Right lobe of liver (tissue), 6 donors: ENCODE data around the gene URAD. TPM values are rescaled to one million over a fixed set of nuclear protein-coding genes. Genes with fewer than 3 reads are reported as not detected.

ENCODE experiments used
- ATAC-seq, 4 donors: fragments of 200-7000 bp; cut with Tn5 transposase; one replicate each; pipeline ENCODE4 v1.9.1; 2020; ENCODE audit warnings: mild to moderate bottlenecking in 4 of 4, moderate library complexity in 4 of 4
- DNase-seq, 3 donors: peaks; one replicate each; pipeline ENCODE4 v3.0.0-alpha.2; 2020
- H3K27ac ChIP-seq, 3 donors: fragments of 200-600 bp; one replicate each; pipeline ENCODE4 v1.8.0; 2022
- H3K27me3 ChIP-seq, 2 donors: fragments of 200-600 bp; one replicate each; pipeline ENCODE4 v1.8.0; 2022
- H3K36me3 ChIP-seq, 4 donors: fragments of 200-600 bp; sonication (generic) in 1 of 4; one replicate each; pipeline versions ENCODE4 v1.5.1 to v1.8.0; 2017 to 2022; ENCODE audit warnings: control low read depth in 1 of 4
- H3K4me1 ChIP-seq, 4 donors: fragments of 200-600 bp; sonication (generic) in 1 of 4; one replicate each; pipeline versions ENCODE4 v1.5.1 to v1.8.0; 2017 to 2022; ENCODE audit warnings: control low read depth in 1 of 4
- H3K4me3 ChIP-seq, 3 donors: fragments of 200-600 bp; one replicate each; pipeline ENCODE4 v1.8.0; 2022
- H3K9me3 ChIP-seq, 4 donors: fragments of 200-600 bp; sonication (generic) in 1 of 4; one replicate each; pipeline versions ENCODE4 v1.5.1 to v1.8.0; 2017 to 2022; ENCODE audit warnings: control low read depth in 1 of 4
- POLR2A ChIP-seq: fragments of 450-650 bp; IDR thresholded peaks from one replicate; pipeline ENCODE4 v1.6.1; 2017; ENCODE audit warnings: antibody characterized with exemption, mild to moderate bottlenecking
- WGBS: methylation state at CpG from one replicate; pipeline ENCODE4 v1.1.6; 2018; ENCODE audit warnings: low coverage, low lambda C conversion rate; ENCODE audit not compliant: insufficient coverage; ENCODE audit errors: missing lambda C conversion rate; 5-methylcytosine and 5-hydroxymethylcytosine counted together
- intact Hi-C, 2 donors: fragments of 100-400 bp; cut with DNase I; formaldehyde crosslinking; loops; one replicate each; pipeline versions ENCODE4 v1.11.2 to v1.14.1; 2022
- total RNA-seq, 6 experiments: library from RNA; depleted of rRNA in 2 of 6; stranded (reverse); fragments of >200 nt in 2 of 6; fragmentation: NEBNext Ultra II Directional in 3 of 6; extraction: Animal tissue kit (Norgen Biotek cat#: 25700) in 3 of 6; gene quantifications; one replicate each; pipeline versions ENCODE4 v1.1.0 to v1.2.4, GENCODE V29; 2016 to 2023
- TF ChIP-seq, protein P1 (sequence below), 4 donors: fragments of 200-600 bp in 3 of 4; fragments of 450-650 bp in 1 of 4; IDR thresholded peaks; one replicate each; pipeline versions ENCODE4 v1.5.1 to v1.8.0; 2016 to 2022; ENCODE audit warnings: antibody characterized with exemption in 4 of 4, mild to moderate bottlenecking in 2 of 4
- donor health status: DM: no; HTN: yes; CAD: no.
- donor health status: DM: no; HTN: no; CAD: no.
- donor health status: DM: no; HTN: no; CAD: no.
- donor health status: DM: no; HTN: yes; CAD: no.
- donor health status: DM: no; HTN: yes; CAD: no.

Gene URAD
- total RNA-seq, 6 experiments from 2014 or later, result not detected

DNA sequence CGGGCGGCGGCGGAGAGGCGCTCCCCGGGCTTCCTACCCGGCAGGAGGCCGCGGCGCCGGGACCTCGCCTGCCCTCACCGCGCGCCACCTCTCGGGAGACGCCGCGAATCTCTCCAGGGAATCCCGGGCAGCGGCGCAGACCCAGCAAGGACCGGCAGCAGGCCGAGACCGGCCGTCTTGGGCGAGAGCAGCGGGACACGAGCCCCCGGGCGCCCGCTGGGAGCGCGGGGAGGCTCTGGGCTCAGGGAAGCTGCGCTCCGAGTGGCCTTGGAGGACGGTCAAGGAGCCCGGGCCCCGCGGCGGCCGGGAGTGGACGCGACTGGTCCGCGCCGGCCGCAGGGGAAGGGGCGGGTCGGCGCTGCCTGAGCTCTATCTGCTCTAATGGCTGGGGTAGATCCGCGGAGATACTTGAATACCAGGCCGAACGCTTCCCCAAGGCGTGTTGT is 34.1 kb downstream of the URAD start:
- TF ChIP-seq, protein P1, sequence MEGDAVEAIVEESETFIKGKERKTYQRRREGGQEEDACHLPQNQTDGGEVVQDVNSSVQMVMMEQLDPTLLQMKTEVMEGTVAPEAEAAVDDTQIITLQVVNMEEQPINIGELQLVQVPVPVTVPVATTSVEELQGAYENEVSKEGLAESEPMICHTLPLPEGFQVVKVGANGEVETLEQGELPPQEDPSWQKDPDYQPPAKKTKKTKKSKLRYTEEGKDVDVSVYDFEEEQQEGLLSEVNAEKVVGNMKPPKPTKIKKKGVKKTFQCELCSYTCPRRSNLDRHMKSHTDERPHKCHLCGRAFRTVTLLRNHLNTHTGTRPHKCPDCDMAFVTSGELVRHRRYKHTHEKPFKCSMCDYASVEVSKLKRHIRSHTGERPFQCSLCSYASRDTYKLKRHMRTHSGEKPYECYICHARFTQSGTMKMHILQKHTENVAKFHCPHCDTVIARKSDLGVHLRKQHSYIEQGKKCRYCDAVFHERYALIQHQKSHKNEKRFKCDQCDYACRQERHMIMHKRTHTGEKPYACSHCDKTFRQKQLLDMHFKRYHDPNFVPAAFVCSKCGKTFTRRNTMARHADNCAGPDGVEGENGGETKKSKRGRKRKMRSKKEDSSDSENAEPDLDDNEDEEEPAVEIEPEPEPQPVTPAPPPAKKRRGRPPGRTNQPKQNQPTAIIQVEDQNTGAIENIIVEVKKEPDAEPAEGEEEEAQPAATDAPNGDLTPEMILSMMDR (IDR thresholded peaks at IDR 0.05), result no peak
- peak; percentile 54 for TF ChIP-seq POLR2A
- Histone ChIP-seq H3K4me1 (peaks cover 0 to 11% (median 3%) of the 10 kb centered on the region in 4 donors), H3K4me3 (peak overlapping the region; percentile 55 to 67 (median 66)), H3K36me3 (no peaks in the 10 kb centered on the region), H3K27ac (peak overlapping the region; percentile 89 to 98 (median 96)), H3K9me3 (no peaks in the 10 kb centered on the region), H3K27me3 (no peaks in the 10 kb centered on the region)
- DNase-seq (peak; percentile 69 to 70 (median 69)), ATAC-seq (peak; percentile 59 to 76 (median 72))
- WGBS, result under 1% methylated on average over 11 of the region's 56 CpGs
- intact Hi-C loops, result loop anchor here in 1 of 2 donors (5.0 kb wide), 1 partner anchor 122 kb away; no protein-coding TSS in a partner anchor

DNA sequence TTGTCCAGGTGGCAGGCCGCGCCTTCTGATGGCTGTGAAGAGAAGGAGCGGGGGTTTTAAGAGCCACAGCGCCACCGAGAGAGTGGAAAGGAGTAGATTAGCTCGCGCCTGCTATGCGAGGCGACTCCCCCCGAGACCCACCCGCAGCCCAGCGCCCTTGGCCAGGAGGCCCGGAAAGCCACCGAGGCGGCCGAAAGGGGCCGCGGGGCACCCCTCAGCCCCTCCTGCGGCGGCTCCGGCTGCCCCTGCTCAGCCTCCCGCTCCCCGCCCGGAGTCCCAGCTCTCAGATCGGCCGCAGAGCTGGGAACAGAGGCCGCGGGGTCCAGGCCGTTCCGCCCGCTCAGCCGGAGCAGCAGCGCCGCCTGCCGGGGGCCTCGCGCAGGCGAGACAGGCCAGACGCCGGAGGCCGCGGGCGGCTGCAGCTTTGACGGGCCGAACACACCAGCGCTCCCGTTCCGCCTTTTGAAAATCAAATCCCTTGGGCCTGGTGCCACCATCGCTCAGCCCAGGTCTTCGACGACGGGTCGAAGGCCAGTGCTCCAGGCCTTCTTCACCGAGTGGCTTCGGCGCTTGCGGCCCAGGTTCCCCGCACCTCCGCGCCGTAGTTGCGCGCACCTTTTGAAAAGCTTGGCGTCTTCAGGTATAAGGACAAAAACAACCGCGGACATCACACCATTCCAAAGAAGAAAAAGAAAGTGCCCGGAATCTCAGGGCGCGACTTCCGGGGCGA is 34.7 kb downstream of the URAD start:
- Histone ChIP-seq H3K4me3 (peak overlapping the region; percentile 55 to 67 (median 66)), H3K4me1 (peaks cover 0 to 11% (median 3%) of the 10 kb centered on the region in 4 donors), H3K9me3 (no peaks in the 10 kb centered on the region), H3K27me3 (no peaks in the 10 kb centered on the region), H3K27ac (peak overlapping the region; percentile 89 to 98 (median 96)), H3K36me3 (no peaks in the 10 kb centered on the region)
- ATAC-seq (peak; percentile 83 to 92 (median 90)), DNase-seq (peak; percentile 85 to 88 (median 87))
- intact Hi-C loops, result loop anchor here in 1 of 2 donors (5.0 kb wide), 1 partner anchor 122 kb away; no protein-coding TSS in a partner anchor
- TF ChIP-seq, protein P1 (IDR thresholded peaks at IDR 0.05), result peak; percentile 91 to 98 (median 94)
- peak; percentile 47 for TF ChIP-seq POLR2A
- no CpG with 5 or more reads among the region's 71 CpGs for WGBS

DNA sequence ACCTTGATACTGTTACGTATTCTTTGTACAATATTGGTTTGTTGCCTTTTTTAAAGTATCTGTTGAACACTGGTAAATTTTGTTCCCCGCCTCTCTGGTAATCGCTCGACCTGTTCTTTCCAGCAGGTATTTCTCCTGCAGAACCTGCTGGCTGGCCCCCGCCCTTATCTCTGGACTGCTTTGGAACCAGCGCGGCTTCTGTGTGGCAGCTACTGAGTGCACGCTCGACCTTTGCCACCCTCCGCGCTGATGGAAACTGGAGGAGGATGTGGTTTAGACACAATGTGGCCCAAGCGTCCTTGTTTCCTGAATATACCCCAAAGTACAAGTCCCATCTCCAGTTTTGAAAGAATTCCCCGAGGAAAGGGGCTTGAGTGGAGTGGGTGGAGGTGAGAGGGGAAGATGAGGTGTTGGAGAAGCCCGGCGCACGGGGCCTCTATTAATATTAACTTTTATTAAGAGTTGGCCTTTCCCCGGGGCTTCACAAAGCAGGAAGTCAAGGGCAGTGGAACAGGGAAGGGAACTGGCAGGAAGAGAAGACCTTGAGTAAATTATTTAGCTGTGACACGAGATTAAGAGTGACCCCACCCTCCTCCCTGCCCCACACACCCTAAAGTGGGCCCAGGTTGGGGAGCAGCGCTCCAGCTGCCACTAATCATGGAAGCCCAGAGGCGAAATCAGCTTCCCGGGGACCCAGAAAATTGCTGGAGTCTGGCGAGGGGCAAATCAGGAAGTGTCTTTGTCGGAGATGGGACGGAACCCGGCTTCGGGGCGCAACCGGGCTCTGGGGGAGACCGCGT is 35.4 kb downstream of the URAD start:
- ATAC-seq, result peak; percentile 65 to 75 (median 70)
- intact Hi-C loops, result loop anchor here in 1 of 2 donors (5.0 kb wide), 1 partner anchor 121 kb away; no protein-coding TSS in a partner anchor
- 5% methylated on average over 24 of the region's 30 CpGs for WGBS
- Histone ChIP-seq H3K27me3 (no peaks in the 10 kb centered on the region), H3K36me3 (no peaks in the 10 kb centered on the region), H3K27ac (peak overlapping the region; percentile 89 to 98 (median 96)), H3K4me1 (peaks cover 0 to 11% (median 3%) of the 10 kb centered on the region in 4 donors), H3K4me3 (peak overlapping the region; percentile 55 to 67 (median 66)), H3K9me3 (no peaks in the 10 kb centered on the region)
- peak; percentile 74 to 88 (median 87) for DNase-seq
- no peak for TF ChIP-seq POLR2A
- TF ChIP-seq, protein P1 (IDR thresholded peaks at IDR 0.05), result no peak

DNA sequence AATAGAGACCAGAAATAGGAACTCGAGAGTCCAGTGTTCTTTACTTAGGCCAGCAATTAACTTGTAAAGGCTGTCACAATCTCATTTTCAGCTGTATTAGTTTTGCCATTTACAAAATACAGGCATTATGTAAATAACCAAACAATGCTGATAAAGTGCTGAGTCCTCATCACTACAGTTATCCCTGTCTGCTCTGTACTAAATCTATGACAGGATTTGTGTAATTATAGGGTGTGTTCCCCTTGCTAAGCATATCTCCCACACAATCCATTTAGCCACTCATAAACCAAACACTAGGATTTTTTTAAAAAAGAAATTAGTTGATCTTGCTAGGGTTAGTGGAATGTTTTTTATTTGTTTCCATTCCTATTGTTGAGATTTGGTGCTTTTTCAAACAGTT is 45.5 kb downstream of the URAD start:
- H3K4me1 ChIP-seq, result no peaks in the 10 kb centered on the region
- no peaks in the 10 kb centered on the region for H3K27me3 ChIP-seq
- ATAC-seq, result no peak
- H3K9me3 ChIP-seq, result no peaks in the 10 kb centered on the region
- H3K27ac ChIP-seq, result no peak overlapping the region
- intact Hi-C loops, result no loop called here
- no peaks in the 10 kb centered on the region for H3K36me3 ChIP-seq
- TF ChIP-seq, protein P1 (IDR thresholded peaks at IDR 0.05), result no peak
- TF ChIP-seq POLR2A, result no peak
- no peak overlapping the region for H3K4me3 ChIP-seq
- WGBS, result 76% methylated on average over 1 of the region's 1 CpG
- DNase-seq, result no peak
